ENCODE data around the gene FXYD1.

The FXYD1 gene

GRCh38 chr19:35177377-35178274, 39.0 kb downstream of the FXYD1 start:
- peaks cover 22% of the 10 kb centered on the region for H3K36me3 Mint-ChIP-seq
- peaks cover 22% of the 10 kb centered on the region for H3K9me3 Mint-ChIP-seq
- no peak overlapping the region for H3K4me3 Mint-ChIP-seq
- H3K27ac Mint-ChIP-seq: no peak overlapping the region
- peaks cover 57% of the 10 kb centered on the region for H3K4me1 Mint-ChIP-seq
- H3K27me3 Mint-ChIP-seq: no peaks in the 10 kb centered on the region
- DNase-seq: no peak
- CTCF ChIA-PET: interaction anchor here (0.7 kb wide), 1 partner anchor 23 kb away, joined by 3 read pairs; no protein-coding TSS in a partner anchor

GRCh38 chr19:35178701-35179100, 40.1 kb downstream of the FXYD1 start:
- no peaks in the 10 kb centered on the region for H3K27me3 Mint-ChIP-seq
- no peak overlapping the region for H3K27ac Mint-ChIP-seq
- H3K4me3 Mint-ChIP-seq: no peak overlapping the region
- H3K4me1 Mint-ChIP-seq: peaks cover 51% of the 10 kb centered on the region
- no peak for DNase-seq
- peaks cover 22% of the 10 kb centered on the region for H3K9me3 Mint-ChIP-seq
- CTCF ChIA-PET: no interaction called here
- peaks cover 16% of the 10 kb centered on the region for H3K36me3 Mint-ChIP-seq

GRCh38 chr19:35179830-35180229, 41.2 kb downstream of the FXYD1 start:
- H3K9me3 Mint-ChIP-seq: peaks cover 30% of the 10 kb centered on the region
- H3K4me3 Mint-ChIP-seq: no peak overlapping the region
- no peaks in the 10 kb centered on the region for H3K27me3 Mint-ChIP-seq
- H3K4me1 Mint-ChIP-seq: peaks cover 55% of the 10 kb centered on the region
- DNase-seq: no peak
- CTCF ChIA-PET: interaction anchor here (1.2 kb wide), 1 partner anchor 34 kb away, joined by 5 read pairs; no protein-coding TSS in a partner anchor
- peak overlapping the region; percentile 29 for H3K27ac Mint-ChIP-seq
- peaks cover 15% of the 10 kb centered on the region for H3K36me3 Mint-ChIP-seq

- H3K4me3 Mint-ChIP-seq: no peak overlapping the region
- CTCF ChIA-PET: interaction anchor here (1.0 to 1.5 kb wide), 2 partner anchors 9 to 39 kb away, joined by 3 read pairs; no protein-coding TSS in a partner anchor
- H3K27ac Mint-ChIP-seq: no peak overlapping the region
- H3K27me3 Mint-ChIP-seq: no peaks in the 10 kb centered on the region
- peaks cover 15% of the 10 kb centered on the region for H3K36me3 Mint-ChIP-seq
- H3K4me1 Mint-ChIP-seq: peaks cover 45% of the 10 kb centered on the region
- DNase-seq: no peak
- H3K9me3 Mint-ChIP-seq: peaks cover 32% of the 10 kb centered on the region
These were observed 42.8 kb downstream of the FXYD1 start for GRCh38 chr19:35181387-35181786.

- Mint-ChIP-seq H3K27me3 (peaks cover 4% of the 10 kb centered on the region), H3K4me1 (peaks cover 25% of the 10 kb centered on the region), H3K27ac (no peak overlapping the region), H3K4me3 (no peak overlapping the region), H3K36me3 (peaks cover 4% of the 10 kb centered on the region), H3K9me3 (peaks cover 21% of the 10 kb centered on the region)
- no peak for DNase-seq
- CTCF ChIA-PET: no interaction called here
These were observed 45.6 kb downstream of the FXYD1 start for GRCh38 chr19:35184267-35184666.

GRCh38 chr19:35184884-35185283, 46.3 kb downstream of the FXYD1 start:
- Mint-ChIP-seq H3K27me3 (peaks cover 4% of the 10 kb centered on the region), H3K36me3 (peaks cover 5% of the 10 kb centered on the region), H3K27ac (no peak overlapping the region), H3K4me1 (peaks cover 19% of the 10 kb centered on the region), H3K4me3 (no peak overlapping the region), H3K9me3 (peaks cover 20% of the 10 kb centered on the region)
- CTCF ChIA-PET: no interaction called here
- DNase-seq: no peak
